Measurements from ENCODE around the gene TREX2.

TREX2 gene

GRCh38 chrX:153445106-153445855, 575 bp downstream of the TREX2 start:
- no peak for TF ChIP-seq CTCF (IDR thresholded peaks at IDR 0.05; ENCODE audit: low read depth, low read length, missing control alignments)
- no peak overlapping the region for H3K4me3 ChIP-seq (ENCODE audit: low read depth, low read length)
- DNase-seq (ENCODE audit: low read depth): no peak

- no peak for TF ChIP-seq CTCF (IDR thresholded peaks at IDR 0.05; ENCODE audit: low read depth, low read length, missing control alignments)
- H3K4me3 ChIP-seq (ENCODE audit: low read depth, low read length): no peak overlapping the region
- DNase-seq (ENCODE audit: low read depth): no peak
Observed at GRCh38 chrX:153444333-153445011, 1.4 kb downstream of the TREX2 start.

GRCh38 chrX:153443476-153444332, 2.2 kb downstream of the TREX2 start:
- no peak for TF ChIP-seq CTCF (IDR thresholded peaks at IDR 0.05; ENCODE audit: low read depth, low read length, missing control alignments)
- DNase-seq (ENCODE audit: low read depth): no peak
- H3K4me3 ChIP-seq (ENCODE audit: low read depth, low read length): no peak overlapping the region

GRCh38 chrX:153442463-153442862, 3.4 kb downstream of the TREX2 start:
- DNase-seq (ENCODE audit: low read depth): no peak
- no peak overlapping the region for H3K4me3 ChIP-seq (ENCODE audit: low read depth, low read length)

GRCh38 chrX:153441981-153442380, 3.9 kb downstream of the TREX2 start:
- no peak for DNase-seq (ENCODE audit: low read depth)
- TF ChIP-seq CTCF (IDR thresholded peaks at IDR 0.05; ENCODE audit: low read depth, low read length, missing control alignments): no peak
- no peak overlapping the region for H3K4me3 ChIP-seq (ENCODE audit: low read depth, low read length)

More at GRCh38 chrX:153442463-153442862, 3.4 kb downstream of the TREX2 start:
- TF ChIP-seq CTCF (IDR thresholded peaks at IDR 0.05; ENCODE audit: low read depth, low read length, missing control alignments): no peak

- no peak for TF ChIP-seq CTCF (IDR thresholded peaks at IDR 0.05; ENCODE audit: low read depth, low read length, missing control alignments)
- no peak for DNase-seq (ENCODE audit: low read depth)
- no peak overlapping the region for H3K4me3 ChIP-seq (ENCODE audit: low read depth, low read length)
Observed at GRCh38 chrX:153441296-153441695, 4.6 kb downstream of the TREX2 start.

Data from GM12864 (cell line).